Stimulated activated effector memory CD8-positive, alpha-beta T cell treated with anti-CD3 and anti-CD28 coated beads, Interleukin-12 subunit alpha, Interleukin-12 subunit beta, amount 100 ng/mL, for 72 hours (primary cell): ENCODE data around the gene PGS1.
"Not testable (repeated sequence)": the region's sequence is repeated elsewhere in the genome, so short reads cannot be mapped to it uniquely, and the experiment has no call there.

Source experiments
- ATAC-seq: fragments of 150-1000 bp; cut with Tn5 transposase; 2 replicates; pipeline ENCODE4 v1.10.0; 2021
- DNase-seq, 2 donors: peaks; one replicate each; pipeline ENCODE4 v3.0.0; 2021 to 2022; ENCODE audit warnings: low spot score in 2 of 2
- H3K27ac Mint-ChIP-seq: one replicate; pipeline ENCODE4 v1.8.0; 2022; ENCODE audit warnings: mild to moderate bottlenecking, mixed read lengths
- H3K36me3 Mint-ChIP-seq: one replicate; pipeline ENCODE4 v1.8.0; 2022; ENCODE audit warnings: mild to moderate bottlenecking, mixed read lengths
- H3K4me1 Mint-ChIP-seq: one replicate; pipeline ENCODE4 v1.8.0; 2022; ENCODE audit warnings: mixed read lengths
- H3K4me3 Mint-ChIP-seq: one replicate; pipeline ENCODE4 v1.8.0; 2022; ENCODE audit warnings: mild to moderate bottlenecking, mixed read lengths
- H3K9me3 Mint-ChIP-seq: one replicate; pipeline ENCODE4 v1.8.0; 2022; ENCODE audit warnings: mixed read lengths

PGS1 gene

GRCh38 chr17:78461799-78462053 is 83.3 kb downstream of the PGS1 start:
- H3K4me3 Mint-ChIP-seq: no peak overlapping the region
- no peaks in the 10 kb centered on the region for H3K36me3 Mint-ChIP-seq
- H3K27ac Mint-ChIP-seq: no peak overlapping the region
- H3K9me3 Mint-ChIP-seq: no peaks in the 10 kb centered on the region
- DNase-seq (no peak), ATAC-seq (no peak)
- no peaks in the 10 kb centered on the region for H3K4me1 Mint-ChIP-seq

GRCh38 chr17:78462148-78462547 is 83.7 kb downstream of the PGS1 start:
- H3K4me1 Mint-ChIP-seq: no peaks in the 10 kb centered on the region
- no peak overlapping the region for H3K27ac Mint-ChIP-seq
- no peaks in the 10 kb centered on the region for H3K9me3 Mint-ChIP-seq
- DNase-seq: no peak
- no peaks in the 10 kb centered on the region for H3K36me3 Mint-ChIP-seq
- H3K4me3 Mint-ChIP-seq: no peak overlapping the region
- no peak for ATAC-seq

- H3K4me3 Mint-ChIP-seq, ATAC-seq, H3K4me1 Mint-ChIP-seq, H3K36me3 Mint-ChIP-seq, H3K9me3 Mint-ChIP-seq, H3K27ac Mint-ChIP-seq, DNase-seq: not testable (repeated sequence)
These were observed 87.8 kb downstream of the PGS1 start for GRCh38 chr17:78466109-78466785.

- Mint-ChIP-seq H3K4me1 (no peaks in the 10 kb centered on the region), H3K27ac (no peak overlapping the region), H3K9me3 (no peaks in the 10 kb centered on the region), H3K36me3 (no peaks in the 10 kb centered on the region), H3K4me3 (no peak overlapping the region)
- no peak for DNase-seq
- ATAC-seq: no peak
These were observed 88.6 kb downstream of the PGS1 start for GRCh38 chr17:78466786-78467715.

- no peak for DNase-seq
- H3K36me3 Mint-ChIP-seq: no peaks in the 10 kb centered on the region
- no peak overlapping the region for H3K4me3 Mint-ChIP-seq
These were observed 89.9 kb downstream of the PGS1 start for GRCh38 chr17:78468366-78468765.

GRCh38 chr17:78469443-78469842 is 91.0 kb downstream of the PGS1 start:
- ATAC-seq: no peak
- Mint-ChIP-seq H3K36me3 (peaks cover under 1% of the 10 kb centered on the region), H3K4me3 (no peak overlapping the region), H3K4me1 (peaks cover 16% of the 10 kb centered on the region), H3K27ac (no peak overlapping the region), H3K9me3 (no peaks in the 10 kb centered on the region)
- DNase-seq: no peak

More at GRCh38 chr17:78468366-78468765, 89.9 kb downstream of the PGS1 start:
- no peak overlapping the region for H3K27ac Mint-ChIP-seq
- no peak for ATAC-seq
- peaks cover 9% of the 10 kb centered on the region for H3K4me1 Mint-ChIP-seq
- H3K9me3 Mint-ChIP-seq: no peaks in the 10 kb centered on the region

GRCh38 chr17:78471635-78472034 is 93.2 kb downstream of the PGS1 start:
- Mint-ChIP-seq H3K27ac (no peak overlapping the region), H3K36me3 (peaks cover 5% of the 10 kb centered on the region), H3K4me1 (peaks cover 29% of the 10 kb centered on the region), H3K9me3 (no peaks in the 10 kb centered on the region), H3K4me3 (no peak overlapping the region)
- no peak for ATAC-seq
- DNase-seq: no peak

GRCh38 chr17:78472035-78472905 is 93.8 kb downstream of the PGS1 start:
- DNase-seq (no peak), ATAC-seq (no peak)
- Mint-ChIP-seq H3K4me1 (peaks cover 29% of the 10 kb centered on the region), H3K36me3 (peaks cover 5% of the 10 kb centered on the region), H3K4me3 (peak overlapping the region; percentile 18), H3K27ac (peak overlapping the region; percentile 43), H3K9me3 (no peaks in the 10 kb centered on the region)

- Mint-ChIP-seq H3K4me3 (no peak overlapping the region), H3K27ac (no peak overlapping the region), H3K36me3 (peaks cover 5% of the 10 kb centered on the region), H3K4me1 (peaks cover 29% of the 10 kb centered on the region), H3K9me3 (no peaks in the 10 kb centered on the region)
- DNase-seq: no peak
- ATAC-seq: no peak
These were observed 95.6 kb downstream of the PGS1 start for GRCh38 chr17:78473951-78474613.
